NCI-H1694 treated with DMSO at 0.1 percent for 48 hours (cell line): Measurements from ENCODE around the gene GIT2.
"Not testable (repeated sequence)": the region's sequence is repeated elsewhere in the genome, so short reads cannot be mapped to it uniquely, and the experiment has no call there.

Source experiments
- DNase-seq: peaks from one replicate; lab custom pipeline; 2025; lab: John Stamatoyannopoulos, UW

The GIT2 gene

DNA sequence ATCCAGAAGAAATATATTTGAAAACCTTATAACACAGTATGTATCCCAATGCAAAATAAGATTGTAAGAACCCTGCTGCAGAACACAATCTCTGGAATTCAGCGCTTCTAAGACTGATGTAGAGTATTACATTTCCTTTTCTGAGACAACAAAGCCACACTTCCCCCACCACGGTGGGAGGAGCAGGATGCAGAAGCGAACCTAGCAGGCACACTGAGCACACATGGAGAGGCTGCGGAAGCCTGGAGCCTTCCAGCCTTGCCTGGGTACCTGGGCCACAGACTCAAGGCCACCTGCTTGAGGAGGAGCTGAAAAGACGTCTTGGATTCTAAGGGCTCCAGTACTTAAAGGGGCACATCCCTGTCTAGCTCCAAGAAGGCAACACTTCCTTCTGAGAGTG is 49.7 kb downstream of the GIT2 start:
- DNase-seq, result no peak

DNA sequence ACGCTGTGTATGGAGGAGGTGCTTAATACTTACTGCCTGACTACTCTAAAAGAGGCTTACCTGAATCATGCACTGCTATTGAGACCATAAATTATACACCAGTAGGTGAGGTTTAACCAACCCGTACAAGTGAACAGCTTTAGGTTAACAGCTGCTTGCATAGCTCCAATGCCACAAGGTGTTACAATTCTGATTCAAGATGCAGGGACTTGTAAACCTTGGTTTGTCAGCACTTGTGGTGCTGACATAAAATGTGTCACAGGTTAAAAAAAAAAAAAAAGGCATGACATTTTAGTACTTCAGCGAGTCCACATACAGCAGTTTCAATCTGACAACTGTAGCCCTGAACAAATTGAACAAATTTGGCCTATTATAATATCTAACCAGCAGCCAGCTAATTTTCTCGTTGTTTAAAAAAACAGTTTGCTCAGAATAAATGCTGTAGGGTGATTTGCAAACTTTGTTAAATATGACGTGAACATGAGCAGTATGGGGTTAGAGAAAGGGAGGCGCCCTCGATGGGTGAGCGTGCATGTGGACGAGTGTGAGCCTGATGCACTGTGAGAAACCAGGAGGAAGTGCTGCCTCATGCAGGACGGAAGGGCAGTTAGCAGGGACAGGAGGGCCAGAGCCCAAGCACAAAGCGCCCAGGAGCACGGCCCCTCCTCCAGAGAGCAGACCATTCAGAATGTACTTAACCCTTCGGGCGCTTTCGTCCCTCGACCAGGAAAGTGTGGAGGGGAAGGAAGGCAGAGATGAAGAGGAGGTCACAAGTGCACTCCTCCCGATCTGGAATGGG is 51.4 kb downstream of the GIT2 start:
- no peak for DNase-seq

DNA sequence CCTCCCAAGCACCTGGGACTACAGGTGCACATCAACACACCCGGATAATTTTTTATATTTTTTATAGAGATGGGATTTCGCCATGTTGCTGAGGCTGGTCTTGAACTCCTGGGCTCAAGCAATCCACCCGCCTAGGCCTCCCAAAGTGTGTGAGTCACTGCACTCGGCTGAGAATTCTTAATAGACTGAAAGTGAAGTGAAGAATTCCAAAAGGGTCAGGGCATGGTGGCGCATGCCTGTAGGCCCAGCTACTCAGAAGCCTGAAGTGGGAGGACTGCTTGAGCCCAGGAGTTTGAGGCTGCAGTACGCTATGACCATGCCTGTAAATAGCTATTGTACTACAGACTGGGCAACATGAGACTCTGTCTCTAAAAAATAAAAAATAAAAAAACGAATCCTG is 52.4 kb downstream of the GIT2 start:
- no peak for DNase-seq

DNA sequence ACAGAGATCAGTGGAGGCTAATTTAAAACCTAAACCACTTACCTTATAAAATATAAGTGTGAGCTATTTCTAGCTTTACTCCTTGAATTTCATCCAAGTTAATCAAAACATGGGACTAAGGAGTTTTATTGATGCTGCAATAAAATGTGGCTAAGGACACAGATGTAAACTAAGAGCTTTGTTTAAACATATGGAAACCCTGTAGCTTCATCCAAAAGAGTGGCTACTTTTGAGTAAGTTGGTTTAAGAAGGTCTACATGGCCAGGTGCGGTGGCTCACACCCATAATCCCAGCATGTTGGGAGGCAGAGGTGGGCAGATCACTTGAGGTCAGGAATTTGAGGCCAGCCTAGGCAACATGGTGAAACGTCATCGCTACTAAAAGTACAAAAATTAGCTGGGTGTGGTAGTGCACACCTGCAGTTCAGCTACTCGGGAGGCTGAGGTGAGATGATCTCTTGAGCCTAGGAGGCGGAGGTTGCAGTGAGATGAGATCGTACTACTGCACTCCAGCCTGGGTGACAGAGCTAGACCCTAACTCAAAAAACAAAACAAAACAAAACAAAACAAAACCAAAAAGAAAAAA is 55.7 kb downstream of the GIT2 start:
- DNase-seq, result no peak

DNA sequence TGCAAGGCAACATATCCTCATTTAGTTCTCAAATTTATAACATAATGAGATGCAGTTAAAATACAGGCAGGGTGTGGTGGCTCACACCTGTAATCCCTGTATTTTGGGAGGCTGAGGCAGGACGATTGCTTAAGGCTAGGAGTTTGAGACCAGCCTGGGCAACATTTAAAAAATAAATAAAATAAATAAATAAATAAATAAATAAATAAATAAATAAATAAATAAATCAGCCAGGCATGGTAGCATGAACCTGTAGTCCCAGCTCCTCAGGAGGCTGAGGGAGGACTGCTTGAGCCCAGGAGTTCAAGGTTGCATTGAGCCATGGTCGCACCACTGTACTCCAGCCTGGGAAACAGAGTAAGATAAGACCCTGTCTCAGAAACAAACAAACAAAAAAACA is 56.7 kb downstream of the GIT2 start:
- DNase-seq, result no peak

DNA sequence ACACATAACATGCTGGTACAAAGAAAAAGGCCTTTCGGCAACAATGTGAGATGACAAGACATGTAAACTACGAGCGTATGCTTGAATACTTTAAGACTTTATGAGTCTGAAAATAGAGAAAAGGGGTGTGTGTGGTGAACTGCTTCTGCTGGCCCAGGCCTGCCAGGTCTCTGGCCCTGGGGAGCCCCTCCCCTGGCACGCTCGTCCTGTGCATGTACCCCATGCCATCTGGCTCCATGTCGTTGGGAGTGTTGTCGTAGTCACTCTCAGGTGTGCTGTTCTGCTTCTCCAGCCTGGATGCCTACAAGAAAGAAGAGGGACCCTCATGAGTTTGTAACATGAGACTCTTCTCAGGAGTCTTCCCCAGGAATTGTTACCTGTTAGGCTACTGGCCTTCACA is 57.2 kb downstream of the GIT2 start:
- no peak for DNase-seq

DNA sequence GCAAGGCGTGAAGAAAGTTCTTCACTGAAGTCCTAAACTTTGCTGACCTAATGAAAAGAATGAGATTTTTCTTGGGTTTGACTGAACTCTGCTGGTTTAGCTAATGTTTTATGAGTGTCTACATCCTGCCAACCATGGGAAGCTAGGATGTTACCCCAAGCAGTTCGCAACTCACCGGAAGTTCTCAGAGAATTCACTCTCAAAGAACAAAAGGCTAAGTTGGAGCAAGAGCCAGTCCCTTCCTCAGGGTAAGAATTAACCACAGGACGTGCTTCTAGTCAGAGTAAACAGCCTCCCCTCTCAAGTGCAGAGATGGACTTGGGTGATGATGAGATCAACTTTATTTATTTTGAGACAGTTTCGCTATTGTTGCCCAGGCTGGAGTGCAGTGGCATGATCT is 58.8 kb downstream of the GIT2 start:
- DNase-seq, result no peak

DNA sequence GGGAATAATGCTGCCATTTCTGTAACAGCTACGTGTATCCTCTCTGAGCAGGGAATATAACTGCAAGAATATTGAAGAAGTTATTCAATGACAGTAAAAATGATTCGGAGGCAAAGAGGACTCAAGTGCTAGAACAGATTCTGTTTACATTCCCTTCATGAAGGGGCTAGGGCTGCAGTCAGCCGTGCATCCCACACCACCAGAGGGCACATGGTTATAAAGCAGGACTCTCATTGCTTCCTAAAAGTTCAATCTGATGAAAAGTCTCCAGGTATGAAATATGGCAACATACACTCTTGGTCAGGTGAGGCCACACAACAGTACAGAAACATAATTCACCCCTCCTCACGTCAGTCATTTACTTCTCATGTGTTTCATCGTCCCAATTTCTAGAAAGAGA is 62.1 kb downstream of the GIT2 start:
- no peak for DNase-seq

DNA sequence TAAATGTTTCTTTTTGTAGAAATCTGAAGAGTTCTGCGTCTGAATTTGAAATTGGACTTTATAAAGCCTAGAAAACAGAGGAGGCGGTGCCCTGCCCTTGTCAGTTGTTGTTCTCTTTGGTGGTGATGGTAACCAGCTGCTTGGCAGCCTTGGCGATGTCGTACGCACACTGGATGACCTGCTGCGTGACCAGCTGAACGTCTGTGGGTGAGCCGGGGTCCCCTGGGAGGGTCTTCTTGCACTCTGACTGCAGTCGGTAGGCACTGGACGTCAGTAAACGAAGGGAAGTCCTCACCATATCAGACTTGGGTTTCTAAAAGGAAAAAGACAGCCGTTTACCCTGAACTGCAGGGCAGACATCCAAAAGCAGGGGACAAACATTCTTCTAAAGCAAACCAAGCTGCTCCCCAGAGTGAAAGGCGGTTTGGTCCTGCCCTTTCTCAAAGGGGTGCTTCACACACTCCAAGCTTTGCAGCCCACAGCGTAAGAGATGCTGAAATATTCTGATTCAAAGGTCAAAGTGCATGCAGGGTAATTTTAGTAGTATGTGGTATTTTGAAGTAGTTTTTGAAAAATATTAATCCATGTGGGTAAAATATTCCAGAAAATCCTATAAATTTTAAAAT is 63.2 kb downstream of the GIT2 start:
- no peak for DNase-seq

DNA sequence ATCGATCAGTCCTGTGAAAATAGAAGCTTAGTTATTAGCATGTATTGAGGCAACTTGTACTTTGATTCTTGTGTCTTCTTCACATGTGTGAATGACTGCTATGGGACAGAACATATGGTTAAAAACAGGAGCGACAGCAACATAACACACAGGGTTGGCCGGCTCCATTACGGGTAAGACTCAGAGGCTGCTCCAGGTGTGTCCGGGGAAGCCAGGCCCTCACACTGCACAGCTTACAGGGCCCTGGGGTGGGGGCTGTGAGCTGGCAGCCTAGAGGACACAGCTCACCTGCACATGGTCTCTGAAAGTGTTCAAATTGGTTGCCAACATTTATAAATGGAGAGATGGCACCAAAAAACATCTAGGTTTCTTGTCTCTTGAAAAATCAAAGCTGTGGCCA is 65.0 kb downstream of the GIT2 start:
- DNase-seq, result no peak

DNA sequence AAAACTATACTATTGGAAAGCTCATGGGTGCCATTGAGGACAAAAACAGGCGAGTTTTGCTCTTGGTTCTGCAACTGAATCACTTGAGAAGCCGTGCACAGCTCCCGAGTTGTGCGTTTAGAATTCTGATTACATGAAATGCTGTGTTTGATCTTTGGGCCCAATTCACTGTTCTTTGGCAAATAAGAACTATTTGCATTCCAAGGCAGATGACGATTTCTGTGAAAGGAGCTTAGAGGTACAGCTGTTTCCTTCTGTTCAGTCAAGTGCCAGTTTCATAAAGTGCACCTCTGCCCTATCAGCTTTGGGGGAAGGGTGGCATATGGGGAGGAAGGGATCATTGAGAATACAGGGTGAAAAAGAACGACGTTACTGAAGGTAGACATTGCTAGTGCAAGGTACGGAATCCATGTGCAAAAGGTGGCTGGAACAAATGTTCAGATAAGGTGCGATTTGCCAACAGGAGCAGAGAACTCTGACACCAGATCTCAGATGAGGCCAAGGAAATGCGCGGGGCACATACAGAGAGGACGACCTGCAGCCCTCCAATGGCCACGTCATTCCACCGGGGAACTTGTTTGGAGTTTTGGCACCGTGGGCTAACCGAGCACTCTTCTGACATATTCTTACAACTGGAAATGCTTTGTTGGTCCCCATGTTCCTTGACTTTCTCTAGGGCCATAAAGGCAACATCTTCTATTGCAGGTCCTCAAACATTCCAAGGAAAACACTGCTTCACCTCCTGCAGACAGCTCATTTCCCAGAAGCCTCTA is 66.0 kb downstream of the GIT2 start:
- DNase-seq, result no peak

DNA sequence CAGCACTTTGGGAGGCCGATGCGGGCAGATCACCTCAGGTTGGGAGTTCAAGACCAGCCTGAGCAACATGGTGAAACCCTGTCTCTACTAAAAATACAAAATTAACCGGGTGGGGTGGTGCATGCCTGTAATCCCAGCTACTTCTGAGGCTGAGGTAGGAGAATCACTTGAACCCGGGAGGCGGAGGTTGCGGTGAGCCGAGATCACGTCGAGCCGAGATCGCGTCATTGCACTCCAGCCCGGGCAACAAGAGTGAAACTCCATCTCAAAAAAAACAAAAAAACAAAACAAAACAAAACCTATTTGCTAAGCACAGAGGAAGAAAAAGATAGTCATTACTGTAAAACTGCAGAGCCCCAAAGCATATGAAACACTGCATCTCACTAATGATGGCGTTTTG is 66.8 kb downstream of the GIT2 start:
- DNase-seq, result not testable (repeated sequence)

DNA sequence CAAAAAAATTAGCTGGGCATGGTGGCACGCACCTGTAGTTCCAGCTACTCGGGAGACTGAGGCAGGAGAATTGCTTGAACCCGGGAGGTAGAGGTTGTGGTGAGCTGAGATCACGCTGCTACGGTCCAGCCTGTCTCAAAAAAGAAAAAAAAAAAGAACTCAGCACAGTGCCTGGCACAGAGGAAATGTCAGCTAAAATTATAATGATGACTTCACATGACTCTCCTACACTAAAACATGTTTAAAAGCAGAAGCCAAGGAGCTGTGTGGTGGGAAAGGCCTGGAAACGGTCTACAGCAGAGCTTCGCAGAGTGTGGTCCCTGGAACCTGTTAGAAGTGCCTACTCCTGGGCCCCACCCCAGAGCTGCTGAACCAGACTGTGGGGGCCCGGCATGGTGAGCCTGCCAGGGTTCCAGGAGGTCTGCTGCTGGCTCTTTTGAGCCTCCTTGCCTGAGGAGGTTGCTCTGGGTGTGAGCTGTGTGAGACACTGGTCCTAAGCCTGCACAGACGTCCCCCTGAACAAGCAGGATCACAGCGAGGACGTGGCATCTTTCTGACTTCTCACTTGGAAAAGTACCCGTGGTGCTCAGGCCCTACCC is 68.0 kb downstream of the GIT2 start:
- DNase-seq, result no peak

DNA sequence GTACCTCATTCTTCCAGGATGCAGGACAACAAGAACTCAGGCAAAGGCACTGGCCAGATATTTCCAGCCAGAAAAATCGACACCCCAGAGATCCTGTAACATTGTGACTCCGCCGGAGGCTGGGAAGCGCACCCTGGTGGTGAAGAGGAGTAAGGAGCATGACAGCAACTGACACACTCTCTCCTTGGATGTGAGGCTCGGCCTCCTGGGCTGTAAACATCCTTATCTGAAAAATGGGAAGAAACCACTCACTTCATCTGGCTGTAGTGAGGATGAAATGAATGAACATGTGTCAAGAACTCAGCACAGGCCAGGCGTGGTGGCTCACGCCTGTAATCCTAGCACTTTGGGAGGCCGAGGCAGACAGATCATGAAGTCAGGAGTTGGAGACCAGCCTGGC is 68.5 kb downstream of the GIT2 start:
- DNase-seq, result no peak

DNA sequence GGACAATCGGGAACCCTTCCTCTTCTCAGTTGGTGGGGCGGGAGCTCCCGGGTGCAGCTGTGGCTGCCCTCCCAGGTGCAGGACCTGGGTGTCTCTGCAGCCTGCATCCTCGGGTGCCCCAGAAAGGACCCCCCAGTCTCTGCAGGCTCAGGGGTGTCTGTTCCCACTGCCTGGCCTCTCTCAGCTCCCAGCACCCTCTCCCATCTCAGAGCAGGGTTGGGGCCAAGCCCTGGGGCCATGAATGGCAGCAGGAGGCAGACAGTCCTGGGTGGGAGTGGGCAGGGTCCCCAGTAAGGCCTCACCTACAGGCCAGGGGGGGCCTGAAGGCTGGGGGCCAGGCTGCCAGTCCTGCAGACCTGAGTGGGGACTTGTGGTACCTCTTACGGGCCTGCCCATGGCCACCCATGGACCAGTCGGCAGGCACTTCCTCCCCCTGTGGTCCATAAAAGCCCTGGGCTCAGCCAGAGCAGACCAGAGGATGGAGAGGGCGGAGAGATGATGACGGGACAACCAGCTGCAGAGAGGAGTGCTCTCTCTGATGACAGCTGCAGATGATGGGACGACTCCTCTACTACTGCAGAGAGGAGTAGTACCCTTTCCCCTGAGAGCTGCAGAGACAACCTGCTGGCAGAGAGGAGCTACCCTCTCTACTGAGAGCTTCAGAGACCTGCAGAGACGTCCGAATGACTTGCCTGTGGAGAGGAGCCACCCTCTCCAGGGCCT is 69.5 kb downstream of the GIT2 start:
- no peak for DNase-seq

DNA sequence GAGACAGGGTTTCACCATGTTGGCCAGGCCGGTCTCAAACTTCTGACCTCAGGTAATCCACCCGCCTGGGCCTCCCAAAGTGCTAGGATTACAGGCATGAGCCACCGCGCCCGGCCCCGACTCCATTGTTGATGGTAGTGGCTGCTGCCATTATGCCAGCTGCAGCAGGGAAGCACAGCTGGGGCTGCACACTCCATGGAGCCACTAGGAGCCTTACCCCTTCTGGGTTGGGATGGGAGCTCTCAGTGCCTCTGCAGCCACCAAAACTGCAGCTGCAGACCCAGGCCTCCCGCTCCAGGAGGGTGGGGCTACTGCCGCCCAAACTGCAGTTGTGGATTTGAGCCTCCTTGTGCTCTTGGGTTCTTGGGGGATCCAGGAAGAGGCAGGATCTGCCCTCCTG is 70.2 kb downstream of the GIT2 start:
- no peak for DNase-seq

DNA sequence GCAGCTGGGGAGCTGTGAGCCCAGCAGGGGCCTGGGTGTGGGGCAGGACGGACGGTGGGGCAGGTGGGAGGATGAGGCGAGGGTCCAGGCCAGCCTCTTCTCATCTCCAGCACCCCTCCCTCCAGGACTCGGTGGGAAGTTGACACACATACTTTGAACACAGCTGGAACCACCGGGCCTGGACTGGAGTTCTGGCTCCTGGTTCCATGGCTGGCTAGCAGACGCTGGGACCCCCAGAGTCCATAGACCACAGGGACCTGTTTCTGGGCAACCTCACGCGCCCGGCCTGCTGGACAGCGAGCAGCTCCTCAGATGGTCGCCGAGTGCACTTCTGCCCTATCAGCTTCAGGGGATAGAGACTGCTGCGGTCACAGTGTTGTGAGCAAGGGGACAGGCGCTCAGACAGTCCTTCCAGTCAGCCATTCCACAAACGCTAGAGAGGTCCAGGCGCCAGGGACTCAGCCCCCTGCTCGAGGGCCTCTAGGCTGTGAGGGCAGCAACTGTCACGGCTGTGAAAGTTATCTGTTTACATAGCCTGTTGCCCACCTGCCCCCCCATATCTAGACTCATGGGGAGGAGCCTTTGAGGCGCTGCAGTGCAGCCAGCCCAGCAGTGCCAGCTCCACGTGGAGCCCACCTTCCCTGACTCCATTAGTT is 70.9 kb downstream of the GIT2 start:
- no peak for DNase-seq

DNA sequence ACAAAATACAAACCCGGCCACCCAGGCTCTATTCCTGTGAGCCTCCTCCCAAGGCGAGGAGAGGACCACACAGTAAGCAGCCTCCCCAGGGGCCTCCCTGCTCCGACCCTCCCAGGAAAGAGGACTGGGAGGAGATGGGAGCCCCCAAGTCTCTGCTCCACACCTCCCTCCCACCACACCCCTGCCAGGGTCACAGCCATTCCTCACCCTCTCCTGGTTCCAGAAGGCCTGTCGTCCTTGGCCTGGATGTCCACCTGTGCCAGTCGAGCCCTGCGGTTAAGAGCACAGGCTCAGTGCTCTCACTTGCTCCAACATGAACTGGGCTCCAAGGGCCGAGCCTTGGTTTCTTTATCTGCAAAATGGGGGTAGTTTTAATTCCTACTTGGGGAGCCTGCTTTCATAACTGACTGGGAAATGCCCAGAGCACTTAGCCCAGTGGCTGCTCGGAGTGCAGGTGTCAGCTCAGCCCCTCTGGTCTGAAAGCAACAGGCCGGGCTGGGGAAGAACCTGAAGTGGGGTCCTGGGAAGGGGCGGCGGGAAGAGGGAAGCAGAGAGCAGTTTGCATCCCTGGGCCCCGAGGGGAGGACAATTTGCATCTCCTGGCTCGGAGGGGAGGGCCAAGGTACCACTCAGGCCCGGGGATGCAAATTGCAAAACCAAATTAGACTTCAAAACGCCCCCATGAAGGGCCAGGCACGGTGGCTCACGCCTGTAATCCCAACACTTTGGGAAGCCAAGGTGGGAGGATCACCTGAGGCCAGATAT is 72.5 kb downstream of the GIT2 start:
- DNase-seq, result no peak

DNA sequence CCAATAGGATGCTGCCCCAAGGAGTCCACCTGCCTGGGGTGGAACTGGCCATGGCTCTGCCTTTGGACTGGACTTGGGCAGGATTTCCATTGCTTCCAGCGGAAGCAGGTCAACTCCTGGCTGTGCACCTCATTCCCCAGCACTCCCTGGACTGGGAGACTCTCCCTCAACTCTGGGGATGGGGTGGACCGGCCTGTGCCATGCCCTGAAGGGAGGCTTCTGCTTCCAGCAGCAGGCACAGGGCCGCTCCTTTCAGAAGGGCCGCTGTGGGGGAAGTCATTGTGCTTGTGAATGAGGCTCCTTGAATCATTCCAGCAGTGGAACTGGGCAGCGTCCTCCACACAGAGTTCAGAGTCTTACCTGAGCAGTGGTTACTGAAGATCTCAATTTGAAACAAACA is 73.1 kb downstream of the GIT2 start:
- no peak for DNase-seq

DNA sequence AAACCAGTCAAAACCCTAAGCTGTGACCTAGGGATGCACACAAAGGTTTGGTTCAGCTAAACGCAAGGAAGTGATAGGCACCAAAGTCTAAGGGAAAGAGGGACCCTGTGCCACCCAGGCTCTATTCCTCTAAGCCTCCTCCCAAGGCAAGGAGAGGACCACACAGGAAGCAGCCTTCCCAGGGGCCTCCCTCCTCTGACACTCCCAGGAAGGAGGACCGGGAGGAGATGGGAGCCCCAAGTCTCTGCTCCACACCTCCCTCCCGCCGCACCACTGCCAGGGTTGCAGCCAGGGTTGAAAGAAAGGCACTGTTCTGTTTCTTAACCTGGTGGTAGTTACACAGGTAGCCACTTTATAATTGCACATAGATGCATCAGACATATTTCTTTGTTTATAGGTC is 74.2 kb downstream of the GIT2 start:
- DNase-seq, result no peak
